Smooth muscle cell (in vitro differentiated cells): Measurements from ENCODE around the gene MYO7A. TPM values are rescaled to one million over a fixed set of nuclear protein-coding genes. Genes with fewer than 3 reads are reported as not detected.

ENCODE experiments used
- DNase-seq: peaks from one replicate; lab custom pipeline; 2025; ENCODE audit not compliant: unreplicated experiment; lab: John Stamatoyannopoulos, UW
- H2AFZ ChIP-seq: fragments of 200-600 bp; sonication (generic); 2 replicates; pipeline ENCODE4 v1.6.0; 2016; ENCODE audit warnings: antibody characterized with exemption, low read depth, mild to moderate bottlenecking
- H3F3A ChIP-seq: fragments of 200-600 bp; sonication (generic); 2 replicates; pipeline ENCODE4 v1.6.0; 2017; ENCODE audit warnings: antibody characterized with exemption, low read depth
- H3K27ac ChIP-seq: fragments of 200-600 bp; sonication (generic); 2 replicates; pipeline ENCODE4 v1.5.1; 2016; ENCODE audit warnings: low read depth, mild to moderate bottlenecking
- H3K27me3 ChIP-seq: fragments of 200-600 bp; sonication (generic); 2 replicates; pipeline ENCODE4 v1.6.1; 2016; ENCODE audit warnings: low read depth, mild to moderate bottlenecking
- H3K36me3 ChIP-seq: fragments of 200-600 bp; sonication (generic); 2 replicates; pipeline ENCODE4 v1.5.1; 2016; ENCODE audit warnings: low read depth
- H3K4me1 ChIP-seq: fragments of 200-600 bp; sonication (generic); 2 replicates; pipeline ENCODE4 v1.5.1; 2016; ENCODE audit warnings: low read depth
- H3K4me2 ChIP-seq: fragments of 200-600 bp; sonication (generic); 2 replicates; pipeline ENCODE4 v1.6.0; 2016; ENCODE audit warnings: mild to moderate bottlenecking
- H3K4me3 ChIP-seq: fragments of 200-600 bp; sonication (generic); 2 replicates; pipeline ENCODE4 v1.5.1; 2016; ENCODE audit warnings: mild to moderate bottlenecking
- H3K79me2 ChIP-seq: fragments of 200-600 bp; sonication (generic); 2 replicates; pipeline ENCODE4 v1.6.0; 2016; ENCODE audit warnings: low read depth, mild to moderate bottlenecking
- H3K9ac ChIP-seq: fragments of 200-600 bp; sonication (generic); 2 replicates; pipeline ENCODE4 v1.6.0; 2016; ENCODE audit warnings: low read depth
- H3K9me3 ChIP-seq: fragments of 200-600 bp; sonication (generic); replicated peaks from 2 replicates; pipeline ENCODE4 v1.5.1; 2016; ENCODE audit warnings: low read depth
- H4K20me1 ChIP-seq: fragments of 200-600 bp; sonication (generic); 2 replicates; pipeline ENCODE4 v1.6.0; 2016; ENCODE audit warnings: low read depth
- CTCF ChIP-seq: fragments of 200-600 bp; sonication (generic); IDR thresholded peaks from 2 replicates; pipeline ENCODE4 v1.5.1; 2017; ENCODE audit warnings: borderline replicate concordance, mild to moderate bottlenecking, antibody characterized with exemption; ENCODE audit not compliant: insufficient read depth, poor library complexity, severe bottlenecking
- WGBS: methylation state at CpG from one replicate; pipeline ENCODE4 v1.1.7; 2016; ENCODE audit warnings: low lambda C conversion rate; 5-methylcytosine and 5-hydroxymethylcytosine counted together
- polyA plus RNA-seq: library from polyadenylated mRNA; unstranded; fragments of >200 nt; fragmentation: Nextera tagmentation; extraction: Ambion mirVana; gene quantifications from 2 replicates; pipeline ENCODE4 v1.2.1, GENCODE V29; 2016
- total RNA-seq: library from RNA; depleted of rRNA; stranded (reverse); fragments of >200 nt; gene quantifications from 2 replicates; pipeline ENCODE4 v1.2.3, GENCODE V29; 2014

The MYO7A gene
- total and polyA plus RNA-seq, 2 experiments from 2014 or later, result 0.08 to 0.18 TPM

- Histone ChIP-seq H3K27me3 (no peaks in the 10 kb centered on the region), H3K4me3 (no peak overlapping the region), H4K20me1 (no peaks in the 10 kb centered on the region), H3F3A (no peaks in the 10 kb centered on the region), H2AFZ (no peak overlapping the region), H3K27ac (no peak overlapping the region), H3K79me2 (no peaks in the 10 kb centered on the region), H3K9me3 (no peaks in the 10 kb centered on the region), H3K36me3 (no peaks in the 10 kb centered on the region), H3K4me2 (no peak overlapping the region), H3K4me1 (peaks cover 31% of the 10 kb centered on the region), H3K9ac (no peak overlapping the region)
- WGBS, result 86% methylated on average over 15 of the region's 15 CpGs
- TF ChIP-seq CTCF, result no peak
- DNase-seq, result no peak
These were observed 47.2 kb downstream of the MYO7A start for GRCh38 chr11:77175021-77175842.

- WGBS, result 48% methylated on average over 12 of the region's 12 CpGs
- Histone ChIP-seq H3K4me1 (peaks cover 27% of the 10 kb centered on the region), H4K20me1 (no peaks in the 10 kb centered on the region), H3K79me2 (no peaks in the 10 kb centered on the region), H3K9me3 (no peaks in the 10 kb centered on the region), H2AFZ (no peak overlapping the region), H3K27me3 (no peaks in the 10 kb centered on the region), H3K36me3 (no peaks in the 10 kb centered on the region), H3K4me3 (no peak overlapping the region), H3K4me2 (no peak overlapping the region), H3K9ac (no peak overlapping the region), H3F3A (no peaks in the 10 kb centered on the region), H3K27ac (no peak overlapping the region)
- TF ChIP-seq CTCF, result no peak
- DNase-seq, result no peak
These were observed 48.0 kb downstream of the MYO7A start for GRCh38 chr11:77175869-77176539.

GRCh38 chr11:77176996-77177395, 49.0 kb downstream of the MYO7A start:
- Histone ChIP-seq H3K36me3 (no peaks in the 10 kb centered on the region), H3K4me2 (no peak overlapping the region), H3F3A (no peaks in the 10 kb centered on the region), H3K79me2 (no peaks in the 10 kb centered on the region), H2AFZ (no peak overlapping the region), H3K27ac (no peak overlapping the region), H3K4me1 (peaks cover 20% of the 10 kb centered on the region), H3K9ac (no peak overlapping the region), H4K20me1 (no peaks in the 10 kb centered on the region), H3K4me3 (no peak overlapping the region), H3K9me3 (no peaks in the 10 kb centered on the region), H3K27me3 (no peaks in the 10 kb centered on the region)
- no peak for DNase-seq
- TF ChIP-seq CTCF, result no peak
- 88% methylated on average over 9 of the region's 9 CpGs for WGBS

GRCh38 chr11:77178150-77178549, 50.1 kb downstream of the MYO7A start:
- H3K9ac ChIP-seq, result no peak overlapping the region
- no peak for TF ChIP-seq CTCF
- no peaks in the 10 kb centered on the region for H3F3A ChIP-seq
- no peak overlapping the region for H2AFZ ChIP-seq
- no peaks in the 10 kb centered on the region for H4K20me1 ChIP-seq
- no peaks in the 10 kb centered on the region for H3K27me3 ChIP-seq
- no peak overlapping the region for H3K4me3 ChIP-seq
- no peaks in the 10 kb centered on the region for H3K79me2 ChIP-seq
- H3K27ac ChIP-seq, result no peak overlapping the region
- H3K4me1 ChIP-seq, result peaks cover 11% of the 10 kb centered on the region
- WGBS, result 89% methylated on average over 4 of the region's 4 CpGs
- no peak for DNase-seq
- H3K36me3 ChIP-seq, result no peaks in the 10 kb centered on the region
- H3K9me3 ChIP-seq, result no peaks in the 10 kb centered on the region
- H3K4me2 ChIP-seq, result no peak overlapping the region
